Kidney (tissue), 14 donors: ENCODE results near the gene TENM4. TPM values are rescaled to one million over a fixed set of nuclear protein-coding genes. Genes with fewer than 3 reads are reported as not detected.

Source experiments
- DNase-seq, 5 donors: peaks; one replicate each; pipeline ENCODE4 v3.0.0-alpha.2; 2013 to 2020
- FAIRE-seq: peaks from 2 replicates; lab custom pipeline; 2012; peaks lifted over from hg19 to GRCh38; lab: Jason Lieb, UNC
- H3K27ac ChIP-seq, 2 donors: one replicate each; pipeline ENCODE4 v1.7.0; 2013; ENCODE audit warnings: low read depth in 2 of 2, low read length in 2 of 2, inconsistent platforms in 1 of 2
- H3K27me3 ChIP-seq: one replicate; pipeline ENCODE4 v1.7.1; 2013; ENCODE audit warnings: low read length, inconsistent platforms; ENCODE audit not compliant: control insufficient read depth, insufficient read depth
- H3K36me3 ChIP-seq, 3 donors: one replicate each; pipeline versions ENCODE4 v1.7.0 to v1.7.1; 2013; ENCODE audit warnings: low read length in 3 of 3, control low read depth in 1 of 3, inconsistent platforms in 1 of 3; ENCODE audit not compliant: insufficient read depth in 3 of 3, control insufficient read depth in 2 of 3
- H3K4me1 ChIP-seq, 3 donors: one replicate each; pipeline versions ENCODE4 v1.7.0 to v1.7.1; 2013; ENCODE audit warnings: low read length in 3 of 3, inconsistent platforms in 1 of 3, low read depth in 1 of 3; ENCODE audit not compliant: control insufficient read depth in 2 of 3, insufficient read depth in 2 of 3
- H3K4me3 ChIP-seq, 3 donors: one replicate each; pipeline versions ENCODE4 v1.7.0 to v1.8.1; 2013; ENCODE audit warnings: low read length in 3 of 3, control low read depth in 1 of 3, inconsistent platforms in 1 of 3
- H3K9ac ChIP-seq, 3 donors: one replicate each; pipeline versions ENCODE4 v1.7.0 to v1.7.1; 2013; ENCODE audit warnings: low read length in 3 of 3, control low read depth in 1 of 3, inconsistent platforms in 1 of 3
- H3K9me3 ChIP-seq, 3 donors: one replicate each; pipeline versions ENCODE4 v1.7.0 to v1.7.1; 2013; ENCODE audit warnings: low read length in 3 of 3, control low read depth in 1 of 3, inconsistent platforms in 1 of 3; ENCODE audit not compliant: control insufficient read depth in 2 of 3, insufficient read depth in 1 of 3
- CTCF ChIP-seq: IDR thresholded peaks from 3 replicates; pipeline ENCODE4 v1.5.1; 2012; ENCODE audit warnings: mild to moderate bottlenecking, moderate library complexity, borderline replicate concordance; ENCODE audit not compliant: insufficient read depth; ENCODE audit errors: extremely low read depth
- intact Hi-C: fragments of 100-400 bp; cut with DNase I; formaldehyde crosslinking; loops from one replicate; pipeline ENCODE4 v1.11.1; 2022
- polyA plus RNA-seq: library from polyadenylated mRNA; stranded (reverse); fragments of 350-450 nt; fragmentation: Illumina TruSeq; extraction: RNeasy Lipid Tissue Mini Kit (QIAGEN cat#74804); gene quantifications from one replicate; pipeline ENCODE4 v1.2.3, GENCODE V29; 2014; ENCODE audit warnings: low read depth, low replicate concordance; ENCODE audit not compliant: insufficient read depth
- total RNA-seq: library from RNA; stranded (reverse); fragmentation: NEBNext Ultra II Directional; extraction: Animal tissue kit (Norgen Biotek cat#: 25700); gene quantifications from one replicate; pipeline ENCODE4 v1.2.1, GENCODE V29; 2021
- donor health status: control.
- donor health status: control.
- donor health status: control.
- donor health status: control.
- donor health status: control.
- donor health status: DM: yes; HTN: yes; CAD: no.
- donor health status: Normal renal cell carcinoma (clear cell type).

TENM4 gene
- total and polyA plus RNA-seq, 2 donors from 2014 or later, result 0.34 to 31.0 TPM

- H3K9me3 ChIP-seq, result no peaks in the 10 kb centered on the region
- H3K9ac ChIP-seq, result no peak overlapping the region
- DNase-seq (no peak), FAIRE-seq (no peak)
- H3K4me1 ChIP-seq, result no peaks in the 10 kb centered on the region
- no peak overlapping the region for H3K27ac ChIP-seq
- no peaks in the 10 kb centered on the region for H3K36me3 ChIP-seq
- no peak for TF ChIP-seq CTCF
- intact Hi-C loops, result no loop called here
- no peaks in the 10 kb centered on the region for H3K27me3 ChIP-seq
- no peak overlapping the region for H3K4me3 ChIP-seq
These were observed 454.5 kb downstream of the TENM4 start for GRCh38 chr11:78986305-78986704.

GRCh38 chr11:78985663-78986062, 455.2 kb downstream of the TENM4 start:
- no peak for TF ChIP-seq CTCF
- intact Hi-C loops, result no loop called here

GRCh38 chr11:78982473-78982872, 458.4 kb downstream of the TENM4 start:
- Histone ChIP-seq H3K4me3 (no peak overlapping the region), H3K9ac (no peak overlapping the region), H3K27ac (no peak overlapping the region), H3K9me3 (no peaks in the 10 kb centered on the region), H3K36me3 (no peaks in the 10 kb centered on the region), H3K4me1 (no peaks in the 10 kb centered on the region), H3K27me3 (no peaks in the 10 kb centered on the region)
- no peak for TF ChIP-seq CTCF
- FAIRE-seq (no peak), DNase-seq (no peak)
- intact Hi-C loops, result no loop called here

More at GRCh38 chr11:78985663-78986062, 455.2 kb downstream of the TENM4 start:
- H3K27me3 ChIP-seq, result no peaks in the 10 kb centered on the region
- no peaks in the 10 kb centered on the region for H3K36me3 ChIP-seq
- H3K4me1 ChIP-seq, result no peaks in the 10 kb centered on the region
- peak in 1 of 5 donors; percentile 35 for DNase-seq
- H3K9ac ChIP-seq, result no peak overlapping the region
- no peaks in the 10 kb centered on the region for H3K9me3 ChIP-seq
- no peak for FAIRE-seq
- no peak overlapping the region for H3K27ac ChIP-seq
- H3K4me3 ChIP-seq, result no peak overlapping the region

- Histone ChIP-seq H3K4me3 (no peak overlapping the region), H3K27ac (no peak overlapping the region), H3K4me1 (no peaks in the 10 kb centered on the region), H3K9me3 (no peaks in the 10 kb centered on the region), H3K27me3 (no peaks in the 10 kb centered on the region), H3K36me3 (no peaks in the 10 kb centered on the region), H3K9ac (no peak overlapping the region)
- no peak for FAIRE-seq
- no peak for TF ChIP-seq CTCF
- intact Hi-C loops, result no loop called here
- no peak for DNase-seq
These were observed 459.7 kb downstream of the TENM4 start for GRCh38 chr11:78981153-78981552.
